SH-SY5Y (cell line): ENCODE measurements around the gene MOV10.

Source experiments
- GATA2 ChIP-seq: IDR thresholded peaks from 2 replicates; pipeline ENCODE4 v1.6.1; 2011; ENCODE audit warnings: mild to moderate bottlenecking, low read depth, low read length
- GATA3 ChIP-seq: IDR thresholded peaks from 2 replicates; pipeline ENCODE4 v1.6.1; 2011; ENCODE audit warnings: low read depth, mild to moderate bottlenecking, low read length, moderate library complexity

The MOV10 gene

DNA sequence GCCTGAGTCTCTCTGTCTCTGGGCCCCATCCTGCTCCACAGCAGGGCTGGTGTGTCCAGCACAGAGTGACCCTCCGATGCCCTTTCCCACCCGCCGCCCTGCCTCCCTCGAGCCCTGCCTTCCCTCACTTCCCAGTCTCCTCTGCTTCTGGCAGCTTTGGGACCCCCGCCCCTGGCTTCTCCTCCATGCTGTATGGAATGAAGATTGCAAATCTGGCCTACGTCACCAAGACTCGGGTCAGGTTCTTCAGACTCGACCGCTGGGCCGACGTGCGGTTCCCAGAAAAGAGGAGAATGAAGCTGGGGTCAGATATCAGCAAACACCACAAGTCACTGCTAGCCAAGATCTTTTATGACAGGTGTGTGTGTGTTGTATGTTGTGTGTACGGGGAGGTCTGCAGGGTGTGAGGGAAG lies 14.3 kb downstream of the MOV10 start:
- TF ChIP-seq GATA3 (no peak), GATA2 (no peak)

- TF ChIP-seq GATA2 = no peak
- no peak for TF ChIP-seq GATA3
Observed at GRCh38 chr1:112689196-112689841, 14.9 kb downstream of the MOV10 start.

DNA sequence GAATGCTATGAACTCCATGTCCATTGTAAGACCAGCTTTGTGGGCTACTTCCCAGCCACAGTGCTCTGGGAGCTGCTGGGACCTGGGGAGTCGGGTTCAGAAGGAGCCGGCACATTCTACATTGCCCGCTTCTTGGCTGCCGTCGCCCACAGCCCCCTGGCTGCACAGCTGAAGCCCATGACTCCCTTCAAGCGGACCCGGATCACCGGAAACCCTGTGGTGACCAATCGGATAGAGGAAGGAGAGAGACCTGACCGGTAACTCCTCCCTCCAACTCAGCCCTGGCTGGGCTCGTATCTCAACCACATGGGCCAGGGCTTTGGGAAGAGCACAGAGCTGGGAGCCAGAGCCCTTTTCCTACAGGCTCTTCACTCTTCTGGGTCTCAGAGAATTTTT lies 15.4 kb downstream of the MOV10 start:
- TF ChIP-seq GATA3 (no peak), GATA2 (no peak)

GRCh38 chr1:112692681-112693080 lies 18.2 kb downstream of the MOV10 start:
- TF ChIP-seq GATA2 (no peak), GATA3 (no peak)

GRCh38 chr1:112693821-112694220 lies 19.4 kb downstream of the MOV10 start:
- no peak for TF ChIP-seq GATA2
- TF ChIP-seq GATA3 = no peak

DNA sequence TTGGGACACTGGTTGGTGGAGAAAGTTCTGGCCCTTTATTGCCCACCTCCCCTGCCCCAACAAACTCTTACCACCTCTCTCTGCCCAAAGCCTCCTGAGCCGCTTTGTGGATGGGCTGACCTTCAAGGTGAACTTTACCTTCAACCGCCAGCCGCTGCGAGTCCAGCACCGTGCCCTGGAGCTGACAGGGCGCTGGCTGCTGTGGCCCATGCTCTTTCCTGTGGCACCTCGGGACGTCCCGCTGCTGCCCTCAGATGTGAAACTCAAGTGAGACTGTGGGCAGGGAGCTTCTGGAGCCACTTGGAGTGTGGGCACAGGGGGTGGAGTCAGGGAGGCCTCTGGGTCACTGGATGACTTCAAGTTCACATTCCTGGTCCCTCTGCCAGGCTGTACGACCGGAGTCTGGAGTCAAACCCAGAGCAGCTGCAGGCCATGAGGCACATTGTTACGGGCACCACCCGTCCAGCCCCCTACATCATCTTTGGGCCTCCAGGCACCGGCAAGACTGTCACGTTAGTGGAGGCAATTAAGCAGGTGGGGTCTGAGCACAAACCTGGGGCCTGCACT lies 20.0 kb downstream of the MOV10 start:
- no peak for TF ChIP-seq GATA2
- no peak for TF ChIP-seq GATA3

GRCh38 chr1:112695276-112695675 lies 20.8 kb downstream of the MOV10 start:
- no peak for TF ChIP-seq GATA2
- no peak for TF ChIP-seq GATA3

- TF ChIP-seq GATA2 = no peak
- TF ChIP-seq GATA3 = no peak
Observed at GRCh38 chr1:112696578-112697314, 22.3 kb downstream of the MOV10 start.

DNA sequence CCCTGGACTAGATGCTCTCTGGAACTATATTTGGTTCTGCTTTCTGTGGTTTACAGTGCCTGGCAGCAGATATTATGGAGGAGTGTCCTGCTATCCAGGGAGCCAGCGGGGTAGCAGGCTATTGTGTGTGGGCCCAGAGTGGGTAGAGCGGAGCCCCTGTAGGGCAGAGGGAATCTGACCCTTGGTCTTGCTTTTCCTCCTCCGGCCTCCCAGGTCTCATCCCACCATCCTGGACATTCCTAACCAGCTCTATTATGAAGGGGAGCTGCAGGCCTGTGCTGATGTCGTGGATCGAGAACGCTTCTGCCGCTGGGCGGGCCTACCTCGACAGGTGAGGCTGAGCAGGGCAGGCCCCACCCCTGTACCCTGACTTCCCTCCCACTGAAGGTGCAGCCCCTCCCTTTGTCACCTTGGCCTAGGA lies 23.3 kb downstream of the MOV10 start:
- TF ChIP-seq GATA2 (no peak), GATA3 (no peak)

GRCh38 chr1:112698366-112699310 lies 24.2 kb downstream of the MOV10 start:
- no peak for TF ChIP-seq GATA3
- no peak for TF ChIP-seq GATA2

- TF ChIP-seq GATA2 (no peak), GATA3 (no peak)
Observed at GRCh38 chr1:112699425-112700144, 25.1 kb downstream of the MOV10 start.

- TF ChIP-seq GATA3 (no peak), GATA2 (no peak)
Observed at GRCh38 chr1:112700290-112701226, 26.1 kb downstream of the MOV10 start.
